ENCODE measurements around the gene ASPN.

GRCh38 chr9:92444841-92445240 is 37.5 kb downstream of the ASPN start:
- TF ChIP-seq CTCF (IDR thresholded peaks at IDR 0.05) (no peak), POLR2A (IDR thresholded peaks at IDR 0.05) (no peak)

Data from uterus (tissue), 2 donors.